GM12873 (cell line): ENCODE results near the gene THNSL1.

Experiments
- CTCF ChIP-seq: IDR thresholded peaks from 2 replicates; pipeline ENCODE4 v1.5.1; 2012; ENCODE audit warnings: low read depth, mild to moderate bottlenecking, moderate library complexity, low read length, control low read depth; ENCODE audit not compliant: insufficient read depth; ENCODE audit errors: missing control alignments

The THNSL1 gene

GRCh38 chr10:24989867-24990266, 26.5 kb upstream of the THNSL1 start:
- no peak for TF ChIP-seq CTCF

- no peak for TF ChIP-seq CTCF
These were observed 25.1 kb upstream of the THNSL1 start for GRCh38 chr10:24991298-24991697.

- TF ChIP-seq CTCF = no peak
These were observed 23.8 kb upstream of the THNSL1 start for GRCh38 chr10:24992512-24993133.

- TF ChIP-seq CTCF = no peak
These were observed 23.0 kb upstream of the THNSL1 start for GRCh38 chr10:24993237-24993958.

- no peak for TF ChIP-seq CTCF
These were observed 21.3 kb upstream of the THNSL1 start for GRCh38 chr10:24995072-24995471.

- no peak for TF ChIP-seq CTCF
These were observed 18.4 kb upstream of the THNSL1 start for GRCh38 chr10:24998044-24998443.

GRCh38 chr10:25014579-25014978, 1.8 kb upstream of the THNSL1 start:
- TF ChIP-seq CTCF = no peak
